IMR-90 (cell line): ENCODE results near the gene PRDM13. TPM values are rescaled to one million over a fixed set of nuclear protein-coding genes. Genes with fewer than 3 reads are reported as not detected.
A peak's percentile ranks its signal among the peaks of the same experiment; 100 is the strongest.

ENCODE experiments used
- ATAC-seq: fragments of 200-7000 bp; cut with Tn5 transposase; 2 replicates; pipeline ENCODE4 v1.9.1; 2020; ENCODE audit warnings: low read depth, mild to moderate bottlenecking, moderate library complexity
- BruUV-seq: library from RNA; stranded (reverse); fragments of 400-500 nt; replicated peaks from 2 replicates; lab custom pipeline; 2021; lab: Mats Ljungman, UMichigan
- CTCF ChIA-PET: fragments of 300-600 bp; formaldehyde crosslinking; extraction: SDS; loops from one replicate; lab custom pipeline; 2021; ENCODE audit warnings: antibody characterized with exemption; lab: Yijun Ruan, JAX
- POLR2A ChIA-PET: fragments of 300-600 bp; sonication (Branson Sonifier 250); formaldehyde crosslinking; loops from one replicate; lab custom pipeline; 2022; ENCODE audit warnings: antibody characterized with exemption; ENCODE audit not compliant: unreplicated experiment; lab: Charles Lee
- DNase-seq: peaks from one replicate; pipeline ENCODE4 v3.0.0; 2013
- H2AFZ ChIP-seq: replicated peaks from 2 replicates; pipeline ENCODE3; 2013; ENCODE audit warnings: low read length, mild to moderate bottlenecking; ENCODE audit not compliant: poor library complexity
- H2AK5ac ChIP-seq: 2 replicates; pipeline ENCODE4 v1.6.1; 2013; ENCODE audit warnings: low read depth, low read length, inconsistent platforms
- H2AK9ac ChIP-seq: replicated peaks from 2 replicates; pipeline ENCODE3; 2013; ENCODE audit warnings: mild to moderate bottlenecking, low read depth, low read length, moderate library complexity; ENCODE audit not compliant: poor library complexity
- H2BK120ac ChIP-seq: 2 replicates; pipeline ENCODE4 v1.6.1; 2013; ENCODE audit warnings: low read depth, low read length, inconsistent platforms
- H2BK15ac ChIP-seq: 3 replicates; pipeline ENCODE4 v1.6.1; 2013; ENCODE audit warnings: low read depth, low read length, inconsistent platforms
- H2BK20ac ChIP-seq: 2 replicates; pipeline ENCODE4 v1.6.1; 2013; ENCODE audit warnings: low read depth, mild to moderate bottlenecking, inconsistent platforms, low read length, moderate library complexity
- H2BK5ac ChIP-seq: 2 replicates; pipeline ENCODE4 v1.6.1; 2013; ENCODE audit warnings: mild to moderate bottlenecking, low read depth, low read length, inconsistent platforms; ENCODE audit not compliant: poor library complexity, severe bottlenecking
- H3K14ac ChIP-seq: replicated peaks from 2 replicates; pipeline ENCODE4 v1.6.1; 2013; ENCODE audit warnings: low read depth, low read length, inconsistent platforms
- H3K18ac ChIP-seq: 2 replicates; pipeline ENCODE4 v1.6.1; 2013; ENCODE audit warnings: low read depth, low read length, control low read depth
- H3K23ac ChIP-seq: 2 replicates; pipeline ENCODE4 v1.6.1; 2013; ENCODE audit warnings: low read depth, low read length, inconsistent platforms
- H3K27ac ChIP-seq: 2 replicates; pipeline ENCODE4 v1.5.1; 2013; ENCODE audit warnings: mild to moderate bottlenecking, control low read depth, low read length; ENCODE audit not compliant: insufficient read depth
- H3K27me3 ChIP-seq: 2 replicates; pipeline ENCODE4 v1.6.1; 2013; ENCODE audit warnings: low read length; ENCODE audit not compliant: control insufficient read depth, insufficient read depth
- H3K36me3 ChIP-seq: 2 replicates; pipeline ENCODE4 v1.6.1; 2013; ENCODE audit warnings: low read length, mixed read lengths; ENCODE audit not compliant: control insufficient read depth, insufficient read depth
- H3K4ac ChIP-seq: 2 replicates; pipeline ENCODE4 v1.6.1; 2013; ENCODE audit warnings: low read depth, low read length, inconsistent platforms
- H3K4me1 ChIP-seq: 2 replicates; pipeline ENCODE4 v1.6.1; 2013; ENCODE audit warnings: low read length, mixed read lengths; ENCODE audit not compliant: control insufficient read depth, insufficient read depth
- H3K4me2 ChIP-seq: 2 replicates; pipeline ENCODE4 v1.6.1; 2013; ENCODE audit warnings: low read depth, mild to moderate bottlenecking, control low read depth, low read length, moderate library complexity
- H3K4me3 ChIP-seq: 2 replicates; pipeline ENCODE4 v1.5.1; 2013; ENCODE audit warnings: low read depth, mild to moderate bottlenecking, control low read depth, low read length, moderate library complexity; ENCODE audit not compliant: insufficient read depth
- H3K56ac ChIP-seq: 2 replicates; pipeline ENCODE4 v1.6.1; 2013; ENCODE audit warnings: low read length, inconsistent platforms; ENCODE audit not compliant: insufficient read depth; ENCODE audit errors: extremely low read depth
- H3K79me1 ChIP-seq, 2 experiments: 2 replicates each; pipeline ENCODE4 v1.6.1; 2013; ENCODE audit warnings: low read length in 2 of 2, inconsistent platforms in 1 of 2, low read depth in 1 of 2
- H3K9ac ChIP-seq: 2 replicates; pipeline ENCODE4 v1.6.1; 2013; ENCODE audit warnings: low read depth, low read length, control low read depth
- H3K9me1 ChIP-seq: 2 replicates; pipeline ENCODE4 v1.6.1; 2013; ENCODE audit warnings: low read length, inconsistent platforms; ENCODE audit not compliant: insufficient read depth
- H3K9me3 ChIP-seq: 2 replicates; pipeline ENCODE4 v1.6.1; 2013; ENCODE audit warnings: low read length; ENCODE audit not compliant: control insufficient read depth, insufficient read depth
- H4K20me1 ChIP-seq: 2 replicates; pipeline ENCODE4 v1.6.1; 2013; ENCODE audit warnings: low read length, inconsistent platforms; ENCODE audit not compliant: insufficient read depth
- H4K5ac ChIP-seq: 2 replicates; pipeline ENCODE4 v1.6.1; 2013; ENCODE audit warnings: mild to moderate bottlenecking, low read depth, low read length, control low read depth
- H4K8ac ChIP-seq, 2 experiments: 2 replicates each; pipeline ENCODE4 v1.6.1; 2013; ENCODE audit warnings: low read depth in 2 of 2, low read length in 2 of 2, control low read depth in 1 of 2, inconsistent platforms in 1 of 2
- H4K91ac ChIP-seq: 2 replicates; pipeline ENCODE4 v1.6.1; 2013; ENCODE audit warnings: low read depth, low read length, inconsistent platforms; ENCODE audit not compliant: insufficient read depth
- BHLHE40 ChIP-seq: fragments of 150-350 bp; IDR thresholded peaks from 2 replicates; pipeline ENCODE4 v1.6.1; 2016; ENCODE audit warnings: mild to moderate bottlenecking, low read depth, low read length
- CEBPB ChIP-seq: IDR thresholded peaks from 2 replicates; pipeline ENCODE4 v1.6.1; 2012; ENCODE audit warnings: low read depth, low read length, improper control_type of control experiment
- CHD1 ChIP-seq: IDR thresholded peaks from 2 replicates; pipeline ENCODE4 v1.6.1; 2012; ENCODE audit warnings: low read depth, low read length, improper control_type of control experiment
- ELK1 ChIP-seq: fragments of 150-350 bp; IDR thresholded peaks from 2 replicates; pipeline ENCODE4 v1.6.1; 2016; ENCODE audit warnings: low read depth, mild to moderate bottlenecking, low read length, moderate library complexity, borderline replicate concordance
- MAFK ChIP-seq: IDR thresholded peaks from 2 replicates; pipeline ENCODE4 v1.6.1; 2012; ENCODE audit warnings: low read depth, low read length, improper control_type of control experiment
- MXI1 ChIP-seq: IDR thresholded peaks from 2 replicates; pipeline ENCODE4 v1.6.1; 2012; ENCODE audit warnings: low read depth, mild to moderate bottlenecking, low read length, moderate library complexity, borderline replicate concordance
- NFE2L2 ChIP-seq: fragments of 150-350 bp; IDR thresholded peaks from 2 replicates; pipeline ENCODE4 v1.6.1; 2016; ENCODE audit warnings: low read depth, mild to moderate bottlenecking, low read length
- POLR2A ChIP-seq: IDR thresholded peaks from 2 replicates; pipeline ENCODE4 v1.6.1; 2012; ENCODE audit warnings: mild to moderate bottlenecking, low read depth, low read length
- USF2 ChIP-seq: fragments of 150-350 bp; IDR thresholded peaks from 2 replicates; pipeline ENCODE4 v1.6.1; 2017; ENCODE audit warnings: mild to moderate bottlenecking, antibody characterized with exemption, low read length, low read depth
- WGBS, 2 experiments: methylation state at CpG; one replicate each; pipeline versions ENCODE4 v1.1.5 to v1.1.7; 2013; ENCODE audit warnings: missing lambda C conversion rate in 2 of 2; ENCODE audit not compliant: insufficient read length in 1 of 2; ENCODE audit errors: extremely low coverage in 2 of 2; 5-methylcytosine and 5-hydroxymethylcytosine counted together
- dilution Hi-C: fragments of 300-500 bp; cut with HindIII; formaldehyde crosslinking; loops from one replicate; pipeline ENCODE4 v1.14.3; 2018; ENCODE audit warnings: low sequenced_read_pairs; ENCODE audit not compliant: unreplicated experiment
- in situ Hi-C: fragments of 300-500 bp; cut with MboI; formaldehyde crosslinking; loops from 3 replicates; pipeline ENCODE4 v1.14.3; 2019; ENCODE audit warnings: low sequenced_read_pairs, inconsistent platforms, mixed read lengths
- intact Hi-C: fragments of 100-400 bp; cut with micrococcal nuclease; formaldehyde crosslinking; loops from 2 replicates; pipeline ENCODE4 v1.10.0; 2022
- polyA plus RNA-seq, 3 experiments: library from polyadenylated mRNA; depleted of rRNA; stranded (reverse); fragments of >200 nt; gene quantifications; 2 replicates each; pipeline ENCODE4 v1.2.3, GENCODE V29; 2012; ENCODE audit warnings: low replicate concordance in 1 of 3
- total RNA-seq: library from RNA; depleted of rRNA; stranded (reverse); fragments of >200 nt; gene quantifications from 2 replicates; pipeline ENCODE4 v1.2.3, GENCODE V29; 2012
- TF ChIP-seq, protein P1 (sequence below): conservative IDR thresholded peaks from 2 replicates; pipeline ENCODE4 v1.5.1; 2012; ENCODE audit warnings: mild to moderate bottlenecking, low read depth, low read length, improper control_type of control experiment

PRDM13 gene
- total and polyA plus RNA-seq, 2 of the 4 experiments (the other 2 are of a cell fraction): not detected

DNA sequence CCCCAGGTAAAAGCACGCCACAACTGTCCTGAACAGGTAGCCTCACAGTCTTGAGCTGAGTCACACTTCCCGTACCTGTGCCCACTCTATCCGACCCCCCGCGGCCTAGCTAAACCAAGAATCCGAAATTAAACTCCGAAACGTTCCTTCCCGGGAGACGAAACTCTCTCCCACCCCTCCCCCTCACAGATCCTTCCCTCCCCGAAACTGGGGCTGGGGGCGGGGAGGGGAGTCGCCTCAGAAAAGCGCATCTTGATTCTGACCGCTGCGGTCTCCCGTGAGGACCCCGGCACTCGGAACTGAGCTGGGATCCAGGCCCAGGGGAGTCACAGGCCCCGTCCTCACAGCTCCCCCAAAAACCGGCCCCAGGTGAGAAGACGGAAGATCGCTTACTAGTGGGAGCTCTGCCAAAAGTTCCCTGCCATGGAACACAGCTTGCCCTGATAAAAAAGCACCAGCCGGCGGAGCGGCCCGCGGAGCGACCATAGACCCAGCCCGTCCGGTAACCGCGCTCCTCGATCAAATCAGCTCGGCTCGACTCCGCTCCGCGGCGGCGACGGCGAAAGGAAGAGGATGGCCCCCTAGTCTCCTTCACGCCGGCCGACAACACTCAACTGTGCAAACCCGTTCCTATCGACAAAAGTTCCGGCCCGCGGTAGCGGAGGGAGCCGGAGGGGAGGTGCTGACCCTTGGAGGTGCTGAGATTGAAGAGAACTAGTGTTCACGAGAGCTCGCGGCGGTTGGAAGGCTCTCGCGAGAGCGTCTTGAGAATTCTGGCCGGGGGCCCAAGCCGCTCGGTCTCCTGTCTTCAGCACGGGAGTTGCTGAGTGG, 38.3 kb upstream of the PRDM13 start, which contains the start of gene CCNC (continued):
- peak; percentile 67 for TF ChIP-seq BHLHE40
- no peak for TF ChIP-seq MXI1
- TF ChIP-seq NFE2L2: peak; percentile 22; the same call in 1 of the 2 replicates

GRCh38 chr6:99573980-99574617, 32.5 kb upstream of the PRDM13 start:
- WGBS, 2 experiments: no CpG with 5 or more reads among the region's 2 CpGs
- Histone ChIP-seq H3K9ac (no peak overlapping the region), H3K79me1 (no peaks in the 10 kb centered on the region), H2AK5ac (no peak overlapping the region), H4K5ac (no peak overlapping the region), H3K56ac (no peak overlapping the region), H2BK20ac (no peak overlapping the region), H3K27me3 (no peaks in the 10 kb centered on the region; the same call in 1 of the 2 replicates), H3K14ac (no peak overlapping the region), H4K8ac (no peak overlapping the region), H2AFZ (no peak overlapping the region), H3K9me3 (no peaks in the 10 kb centered on the region), H3K4me2 (no peak overlapping the region), H2BK5ac (no peak overlapping the region), H4K20me1 (no peaks in the 10 kb centered on the region), H3K4me1 (no peaks in the 10 kb centered on the region), H3K4ac (no peak overlapping the region), H3K18ac (no peak overlapping the region), H3K36me3 (no peaks in the 10 kb centered on the region), H4K91ac (no peak overlapping the region), H3K9me1 (no peaks in the 10 kb centered on the region), H3K27ac (no peak overlapping the region), H3K4me3 (no peak overlapping the region), H2BK15ac (no peak overlapping the region), H2AK9ac (no peak overlapping the region), H2BK120ac (no peak overlapping the region), H3K23ac (no peak overlapping the region)
- BruUV-seq: no TSS peak
- TF ChIP-seq CHD1 (no peak), ELK1 (no peak), MXI1 (no peak), MAFK (no peak), USF2 (no peak), CEBPB (no peak), POLR2A (no peak)
- TF ChIP-seq, protein P1, sequence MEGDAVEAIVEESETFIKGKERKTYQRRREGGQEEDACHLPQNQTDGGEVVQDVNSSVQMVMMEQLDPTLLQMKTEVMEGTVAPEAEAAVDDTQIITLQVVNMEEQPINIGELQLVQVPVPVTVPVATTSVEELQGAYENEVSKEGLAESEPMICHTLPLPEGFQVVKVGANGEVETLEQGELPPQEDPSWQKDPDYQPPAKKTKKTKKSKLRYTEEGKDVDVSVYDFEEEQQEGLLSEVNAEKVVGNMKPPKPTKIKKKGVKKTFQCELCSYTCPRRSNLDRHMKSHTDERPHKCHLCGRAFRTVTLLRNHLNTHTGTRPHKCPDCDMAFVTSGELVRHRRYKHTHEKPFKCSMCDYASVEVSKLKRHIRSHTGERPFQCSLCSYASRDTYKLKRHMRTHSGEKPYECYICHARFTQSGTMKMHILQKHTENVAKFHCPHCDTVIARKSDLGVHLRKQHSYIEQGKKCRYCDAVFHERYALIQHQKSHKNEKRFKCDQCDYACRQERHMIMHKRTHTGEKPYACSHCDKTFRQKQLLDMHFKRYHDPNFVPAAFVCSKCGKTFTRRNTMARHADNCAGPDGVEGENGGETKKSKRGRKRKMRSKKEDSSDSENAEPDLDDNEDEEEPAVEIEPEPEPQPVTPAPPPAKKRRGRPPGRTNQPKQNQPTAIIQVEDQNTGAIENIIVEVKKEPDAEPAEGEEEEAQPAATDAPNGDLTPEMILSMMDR: no peak
- in situ Hi-C loops: no loop called here
- intact Hi-C loops: no loop called here
- ChIA-PET POLR2A (interaction anchor here (0.6 kb wide), 1 partner anchor 9 kb away, joined by 3 read pairs; no protein-coding TSS in a partner anchor), CTCF (no interaction called here)
- ATAC-seq (no peak), DNase-seq (no peak)
- dilution Hi-C loops: no loop called here
